HTR-8/SVneo (cell line): ENCODE measurements around the gene SV2C.
A peak's percentile ranks its signal among the peaks of the same experiment; 100 is the strongest.
"Not testable (repeated sequence)": the region's sequence is repeated elsewhere in the genome, so short reads cannot be mapped to it uniquely, and the experiment has no call there.

ENCODE experiments used
- DNase-seq: peaks from one replicate; pipeline ENCODE4 v3.0.0; 2011; ENCODE audit warnings: low spot score, mixed read lengths; ENCODE audit not compliant: insufficient read length
- FAIRE-seq: peaks from 2 replicates; lab custom pipeline; 2011; peaks lifted over from hg19 to GRCh38; lab: Jason Lieb, UNC

Gene SV2C

DNA sequence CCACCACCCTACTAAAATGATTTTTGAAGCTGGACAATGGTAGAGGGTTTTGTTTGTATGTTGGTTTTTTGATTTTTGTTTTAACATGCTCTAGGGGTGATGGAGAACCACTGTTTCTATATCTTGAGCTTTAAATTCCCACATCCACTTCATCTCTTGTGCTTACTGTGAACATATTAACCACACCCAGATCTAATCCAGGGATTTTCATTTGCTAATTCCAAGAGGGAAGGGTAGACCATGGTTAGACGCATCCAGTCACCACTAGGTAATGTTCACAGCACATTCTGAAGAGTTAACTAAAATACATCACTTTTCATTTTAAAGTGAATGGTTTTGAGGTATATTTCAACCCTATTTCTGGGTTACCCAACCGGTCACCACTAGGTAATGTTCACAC lies 283.4 kb downstream of the SV2C start:
- no peak for FAIRE-seq
- DNase-seq, result no peak

DNA sequence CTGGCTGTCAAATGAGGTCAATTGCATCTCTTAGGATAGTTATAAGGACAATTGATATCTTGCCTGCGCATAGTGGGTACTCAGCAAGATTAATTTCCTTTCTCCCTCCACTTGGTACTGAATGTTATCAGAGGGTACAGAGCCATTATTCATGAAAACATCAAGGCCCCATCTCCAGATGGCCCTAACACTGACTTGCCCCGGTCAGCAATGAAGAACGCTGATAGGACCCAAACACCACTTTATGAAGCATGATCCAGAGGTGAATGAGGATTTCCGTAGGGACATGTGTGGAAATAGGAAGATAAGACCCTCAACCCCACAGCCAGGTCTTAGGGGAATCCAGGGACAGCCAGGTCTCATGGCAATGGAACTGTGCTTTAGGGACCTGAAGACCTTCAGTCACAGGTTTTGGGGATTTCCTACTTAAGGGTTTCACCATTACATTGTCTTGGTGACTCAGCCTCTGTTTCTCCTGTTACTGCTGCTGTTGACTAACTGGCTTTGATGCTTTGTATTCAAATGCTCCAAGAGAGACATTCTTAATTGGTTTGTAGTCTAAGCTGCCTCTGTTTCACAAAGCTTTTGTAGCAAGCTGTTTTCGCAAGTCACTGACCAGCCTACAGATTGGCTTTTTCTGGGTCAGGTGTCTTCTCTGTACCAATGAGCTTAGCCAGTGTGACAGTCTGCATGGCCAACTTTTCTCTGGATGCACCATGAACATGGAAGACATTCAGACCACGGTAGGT lies 284.6 kb downstream of the SV2C start:
- no peak for FAIRE-seq
- DNase-seq, result no peak

DNA sequence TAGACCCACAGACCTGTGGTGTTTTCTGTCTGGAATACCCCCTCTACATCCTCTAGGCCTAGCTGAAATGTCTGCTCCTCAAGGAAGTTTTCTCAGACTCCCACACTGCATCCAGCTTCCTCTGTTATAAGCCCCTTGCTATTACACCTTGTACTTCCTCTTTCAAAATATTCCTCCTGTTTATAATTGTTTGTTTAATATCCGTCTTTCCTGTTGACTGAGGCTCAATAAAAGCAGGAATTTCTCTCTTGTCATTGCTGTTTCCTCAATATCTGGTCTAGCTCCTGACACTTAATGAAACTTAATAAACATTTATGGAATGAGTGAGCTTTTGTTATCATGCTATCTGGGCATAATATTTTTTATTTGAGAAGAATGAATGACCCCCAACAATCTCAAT lies 285.8 kb downstream of the SV2C start:
- FAIRE-seq (no peak), DNase-seq (no peak)

DNA sequence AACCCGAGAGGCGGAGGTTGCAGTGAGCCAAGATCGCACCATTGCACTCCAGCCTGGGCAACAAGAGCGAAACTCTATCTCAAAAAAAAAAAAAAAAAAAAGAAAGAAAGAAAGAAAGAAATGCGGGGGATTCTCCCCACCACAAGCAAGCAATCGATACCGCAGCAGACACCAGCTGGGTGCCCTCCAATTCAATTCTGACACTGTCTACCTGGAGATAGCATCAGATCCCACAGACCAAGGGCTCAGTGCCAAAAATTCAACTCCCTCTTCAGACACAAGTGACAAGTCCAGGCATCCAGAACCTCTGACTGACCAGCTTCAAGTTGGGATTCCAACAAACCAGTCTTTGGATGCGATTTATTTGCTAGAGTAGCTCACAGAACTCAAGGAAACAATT lies 286.5 kb downstream of the SV2C start:
- DNase-seq, result not testable (repeated sequence)

DNA sequence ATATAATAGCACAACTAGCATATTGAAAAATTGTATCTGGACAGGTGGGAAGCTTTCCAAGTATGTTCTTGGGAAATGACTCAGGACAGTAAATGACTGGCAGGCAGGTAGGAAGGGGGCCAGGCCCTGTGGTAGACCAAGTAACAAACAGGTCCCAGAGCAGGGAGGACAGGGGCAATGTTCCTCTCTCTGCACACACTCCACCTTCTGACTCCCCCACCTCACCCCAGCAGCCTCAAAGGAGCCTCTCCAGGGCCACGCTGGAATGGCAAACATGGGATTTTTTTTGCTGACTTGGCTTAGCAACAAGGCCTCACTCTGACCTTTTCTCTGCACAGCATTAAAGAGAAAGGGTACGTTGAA lies 288.8 kb downstream of the SV2C start:
- FAIRE-seq, result no peak

More for the DNA sequence above, 286.5 kb downstream of the SV2C start:
- not testable (repeated sequence) for FAIRE-seq

DNA sequence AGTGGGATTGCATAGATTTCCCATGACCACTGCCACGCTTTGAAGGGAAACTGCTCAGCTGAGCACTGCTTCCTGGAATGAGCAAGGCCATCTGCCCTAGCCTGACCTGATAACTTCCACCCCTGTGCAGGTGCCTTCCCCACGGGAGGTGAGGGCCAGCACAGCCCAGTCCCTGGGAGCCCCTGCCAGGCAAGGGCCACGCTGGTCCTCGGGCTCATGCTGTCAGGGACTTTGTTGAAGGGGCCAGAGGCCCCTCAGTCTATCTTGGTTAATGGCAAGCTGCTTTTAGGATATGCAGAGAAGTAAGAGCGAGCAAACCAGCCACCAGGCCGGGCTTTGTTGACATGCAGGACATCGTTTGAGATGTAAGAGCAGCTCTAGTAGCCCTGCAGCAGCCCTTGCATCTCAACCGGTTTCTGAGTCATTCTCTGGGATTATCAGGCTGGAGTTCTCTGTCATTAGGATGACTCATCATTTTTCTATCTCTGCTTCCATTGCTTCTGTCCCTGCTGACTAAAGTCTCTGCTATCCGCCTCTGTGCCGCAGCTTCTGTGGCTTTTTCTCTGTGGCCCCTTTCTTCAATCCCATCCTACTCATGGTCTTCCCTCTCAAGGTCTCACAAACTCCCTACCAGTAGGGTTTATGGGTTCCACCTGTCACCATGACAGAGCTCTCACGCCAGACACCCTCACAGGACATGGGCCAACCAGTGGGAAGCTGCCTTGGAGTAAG lies 289.3 kb downstream of the SV2C start:
- DNase-seq, result peak; percentile 92
- FAIRE-seq, result no peak

More for the DNA sequence above, 288.8 kb downstream of the SV2C start:
- no peak for DNase-seq

DNA sequence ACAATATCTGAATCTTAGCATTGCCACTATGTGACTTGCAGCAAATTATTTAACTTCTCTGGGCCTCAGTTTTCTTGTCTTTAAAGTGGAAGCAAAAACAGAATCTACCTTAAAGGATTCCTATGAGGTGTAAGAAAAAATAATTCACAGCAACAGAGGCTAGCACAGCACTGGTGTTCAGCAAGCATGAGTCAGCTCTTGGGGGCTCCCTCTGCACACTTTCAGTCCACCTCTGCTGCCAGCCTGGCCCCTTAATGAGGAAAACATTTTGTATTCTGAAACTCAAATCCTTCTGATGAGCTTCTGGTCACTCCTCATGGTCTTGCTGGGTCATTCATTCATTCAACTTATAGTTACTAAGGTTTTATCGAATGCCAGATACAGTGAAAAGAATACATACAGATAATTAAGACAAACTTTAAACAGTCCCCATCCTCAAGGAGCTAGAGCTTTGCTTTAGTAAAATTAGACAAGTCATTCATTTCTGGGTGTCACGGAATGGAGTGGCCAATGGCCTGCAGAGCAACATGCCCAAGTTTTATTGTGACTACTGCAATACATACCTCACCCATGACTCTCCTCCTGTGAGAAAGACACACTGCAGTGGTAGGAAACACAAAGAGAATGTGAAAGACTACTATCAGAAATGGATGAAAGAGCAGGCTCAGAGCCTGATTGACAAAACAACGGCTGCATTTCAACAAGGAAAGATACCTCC lies 293.1 kb downstream of the SV2C start:
- FAIRE-seq, result no peak

DNA sequence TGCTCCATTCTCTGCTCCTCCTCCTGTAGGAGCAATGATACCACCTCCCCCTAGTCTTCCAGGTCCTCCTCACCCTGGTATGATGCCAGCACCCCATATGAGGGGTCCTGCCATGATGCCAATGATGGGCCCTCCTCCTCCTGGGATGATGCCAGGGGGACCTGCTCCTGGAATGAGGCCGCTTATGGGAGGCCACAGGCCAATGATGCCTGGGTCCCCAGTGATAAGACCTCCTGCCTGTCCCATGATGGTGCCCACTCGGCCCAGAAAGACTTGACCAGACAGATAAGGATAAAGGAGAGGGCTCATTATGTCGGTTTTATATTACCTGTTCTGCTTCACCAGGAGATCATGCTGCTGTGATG lies 293.7 kb downstream of the SV2C start:
- DNase-seq, result no peak
- no peak for FAIRE-seq

More for the DNA sequence above, 293.1 kb downstream of the SV2C start:
- no peak for DNase-seq

DNA sequence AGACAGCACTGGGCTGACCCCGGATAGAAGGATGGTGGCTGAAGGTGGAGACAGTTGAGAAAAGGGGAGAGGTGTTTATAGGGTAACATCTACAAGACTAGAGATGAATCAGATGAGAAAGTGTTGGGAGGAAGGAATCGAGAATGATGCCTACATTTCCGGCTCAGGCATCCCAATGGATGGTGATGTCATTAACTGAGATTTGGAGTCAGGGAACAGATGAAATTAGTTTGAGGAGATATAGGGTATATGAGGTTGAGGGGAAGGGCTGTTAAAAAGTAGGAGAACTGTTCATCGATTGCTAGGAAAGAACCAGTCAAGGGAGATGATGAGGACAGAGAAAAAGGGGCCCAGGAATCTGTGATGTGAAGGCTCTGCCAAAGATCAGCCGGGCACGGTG lies 295.2 kb downstream of the SV2C start:
- FAIRE-seq, result no peak

DNA sequence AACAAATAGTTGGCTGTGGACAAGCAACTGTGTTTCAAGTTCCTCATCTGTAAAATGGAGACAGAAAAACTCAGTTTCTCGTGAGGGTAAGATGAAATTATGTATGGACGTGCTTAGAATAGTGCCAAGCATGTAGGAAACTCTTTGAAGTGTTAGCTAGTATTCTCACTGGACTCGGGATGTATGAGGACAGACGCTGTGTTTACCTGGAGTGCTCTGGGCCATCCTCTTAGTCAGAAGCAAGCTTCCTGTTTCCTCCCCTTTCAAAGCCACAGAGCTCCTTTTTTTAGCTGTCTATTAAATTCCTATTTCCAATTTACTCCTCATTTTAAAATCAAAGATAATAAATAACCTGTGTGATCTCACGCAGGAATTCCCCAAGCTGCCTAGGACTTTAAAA lies 296.1 kb downstream of the SV2C start:
- no peak for FAIRE-seq
- no peak for DNase-seq

More for the DNA sequence above, 295.2 kb downstream of the SV2C start:
- no peak for DNase-seq

DNA sequence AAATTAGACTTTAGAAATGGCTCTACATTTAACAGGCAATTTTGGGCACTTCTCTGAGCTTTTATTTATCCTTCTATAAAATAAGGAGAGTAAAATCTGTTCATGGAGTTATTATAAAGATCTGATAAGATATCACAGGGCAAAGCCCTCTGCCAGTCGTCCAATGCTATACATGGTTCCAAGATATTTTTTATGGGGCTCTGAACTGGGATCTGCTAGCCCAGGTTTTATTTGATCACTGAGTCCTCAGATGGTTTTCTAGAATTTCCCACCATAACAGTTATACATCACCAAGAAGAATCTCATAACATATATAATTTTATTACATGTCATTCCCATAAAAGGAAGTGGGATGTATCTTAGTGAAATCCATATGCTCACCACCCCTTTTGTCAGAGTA lies 296.7 kb downstream of the SV2C start:
- DNase-seq (no peak), FAIRE-seq (no peak)

DNA sequence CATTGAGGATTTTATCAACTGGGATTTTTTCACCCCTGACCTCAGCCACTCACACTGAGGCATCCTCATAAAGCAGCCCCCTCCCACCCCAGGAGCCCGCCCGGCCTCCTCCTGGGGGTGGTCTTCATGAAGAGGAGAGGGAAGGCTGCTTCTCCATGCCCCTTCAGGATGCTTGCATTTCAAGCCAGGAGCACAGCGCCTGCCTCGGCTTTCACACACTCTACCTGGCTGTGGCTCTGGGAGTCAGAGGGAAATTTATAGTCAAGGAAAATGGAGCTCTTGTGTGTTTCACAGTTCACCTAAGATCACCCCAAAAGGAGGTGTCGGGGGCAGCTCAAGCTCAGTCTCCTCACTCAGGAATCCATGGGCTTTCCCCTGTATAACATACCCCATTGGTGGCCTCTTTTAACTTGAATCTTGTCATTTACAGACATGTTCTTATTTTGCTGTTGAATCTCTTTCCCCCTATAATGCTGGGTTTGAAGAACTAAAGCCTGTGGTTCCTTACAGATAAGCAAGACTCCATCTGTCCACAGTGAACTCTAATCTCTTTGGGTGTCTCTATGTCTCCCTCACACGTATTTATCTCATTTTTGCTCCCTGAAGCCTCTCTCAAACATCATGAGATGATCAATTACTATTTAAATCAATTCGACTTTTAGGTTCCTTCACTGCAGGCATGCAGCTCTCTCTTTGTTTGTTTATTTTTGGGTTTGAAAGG lies 297.3 kb downstream of the SV2C start:
- DNase-seq, result no peak

DNA sequence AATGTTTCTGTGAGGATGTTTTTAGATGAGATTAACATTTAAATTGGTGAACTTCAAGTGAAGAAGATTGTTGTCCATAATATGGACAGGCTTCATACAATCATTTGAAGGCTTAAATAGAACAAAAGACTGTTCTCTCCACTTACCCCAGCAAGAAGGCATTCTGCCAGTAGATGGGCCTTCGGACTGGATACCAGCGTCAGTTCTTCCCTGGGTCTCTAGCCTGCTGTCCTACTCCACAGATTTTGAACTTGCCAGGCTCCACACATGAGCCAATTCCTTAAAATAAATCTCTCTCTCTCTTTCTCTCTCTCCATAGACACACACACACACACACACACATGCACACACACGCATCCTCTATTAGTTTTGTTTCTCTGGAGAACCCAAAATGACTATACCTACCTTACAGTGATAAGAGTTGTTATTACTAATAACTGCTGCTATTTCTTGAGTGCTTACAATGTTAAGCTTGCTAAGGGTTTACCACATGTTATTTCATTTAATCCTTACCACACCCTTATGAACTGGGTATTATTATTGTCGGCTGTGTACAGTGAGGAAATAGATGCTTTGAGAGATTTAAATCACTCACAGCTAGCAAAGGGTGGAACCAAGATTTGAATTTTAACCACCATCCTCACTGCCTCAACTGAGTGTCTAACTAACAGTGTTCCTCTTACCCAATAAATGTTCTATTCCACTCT lies 300.1 kb downstream of the SV2C start:
- FAIRE-seq (no peak), DNase-seq (no peak)

More for the DNA sequence above, 297.3 kb downstream of the SV2C start:
- no peak for FAIRE-seq

DNA sequence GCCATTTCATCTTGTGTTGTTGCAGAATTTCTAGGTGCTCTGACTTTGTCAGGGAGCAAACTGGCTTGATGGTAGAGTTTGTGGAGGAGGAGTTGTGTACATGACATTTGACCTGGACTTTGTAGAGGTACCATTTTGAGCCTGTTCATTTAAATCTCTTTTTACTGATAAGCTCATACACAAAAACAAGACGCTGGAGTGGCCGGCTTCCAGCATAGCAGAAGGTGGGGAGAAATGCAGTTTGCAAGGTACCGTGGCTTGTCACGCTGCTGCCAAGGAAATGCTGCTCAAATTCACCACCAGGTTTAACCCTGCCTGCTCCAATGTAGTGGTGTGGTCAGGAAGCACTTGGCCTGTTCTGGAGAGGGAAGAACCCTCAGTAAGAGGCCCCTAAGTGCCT lies 301.0 kb downstream of the SV2C start:
- FAIRE-seq (no peak), DNase-seq (no peak)

DNA sequence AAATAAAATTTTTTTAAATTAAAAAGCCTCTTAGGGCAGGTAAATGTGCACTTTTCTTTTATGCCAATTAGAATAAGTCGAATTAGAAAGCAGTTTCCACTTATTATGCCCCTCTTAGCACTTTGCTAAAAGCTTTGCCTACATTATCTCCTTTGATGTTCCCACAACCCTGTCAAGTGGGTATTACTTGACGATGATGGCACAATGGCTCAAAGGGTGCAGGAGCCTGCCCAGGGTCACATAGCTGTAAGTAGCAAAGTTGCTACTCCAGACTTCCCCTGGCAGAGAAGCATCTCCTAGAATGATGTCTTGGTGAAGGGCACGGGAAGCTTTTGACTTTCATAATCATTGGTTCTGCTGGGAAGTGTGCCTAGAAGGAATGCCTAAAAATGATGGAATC lies 301.5 kb downstream of the SV2C start:
- FAIRE-seq, result no peak

DNA sequence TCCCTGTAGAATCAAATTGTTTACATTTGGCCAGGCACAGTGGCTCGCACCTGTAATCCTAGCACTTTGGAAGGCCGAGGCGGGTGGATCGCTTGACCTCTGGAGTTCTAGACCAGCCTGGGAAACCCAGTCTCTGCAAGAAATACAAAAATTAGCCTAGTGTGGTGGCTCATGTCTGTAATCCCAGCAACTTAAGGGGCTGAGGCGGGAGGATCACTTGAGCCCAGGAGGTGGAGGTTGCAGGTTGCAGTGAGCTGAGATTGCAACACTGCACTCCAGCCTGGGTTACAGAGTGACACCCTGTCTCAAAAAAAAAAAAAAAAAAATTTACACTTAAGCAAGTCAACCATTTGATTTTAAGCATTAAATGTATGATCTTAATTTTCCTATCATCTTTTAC lies 302.4 kb downstream of the SV2C start:
- DNase-seq, result no peak
- no peak for FAIRE-seq

More for the DNA sequence above, 301.5 kb downstream of the SV2C start:
- DNase-seq, result no peak

DNA sequence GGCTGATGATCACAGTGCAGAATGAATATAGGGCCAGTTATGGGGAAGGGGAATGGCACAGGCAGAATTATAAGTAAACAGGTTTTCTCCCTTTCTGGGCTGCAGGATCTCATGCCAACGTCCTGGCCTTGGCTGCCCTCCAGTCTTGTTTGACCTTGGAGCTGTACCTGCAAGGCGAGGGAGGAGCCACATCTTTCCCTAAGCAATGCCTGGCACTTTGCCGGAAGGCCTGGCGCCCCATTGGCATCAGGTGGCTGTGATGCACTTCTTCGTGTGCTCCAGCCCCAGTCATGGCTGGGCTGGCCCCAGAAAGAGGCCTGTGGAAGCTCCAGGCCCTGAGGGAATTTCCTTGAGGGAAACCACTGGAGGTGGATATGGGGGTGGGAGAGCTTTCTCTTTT lies 303.2 kb downstream of the SV2C start:
- no peak for DNase-seq
- FAIRE-seq, result no peak

DNA sequence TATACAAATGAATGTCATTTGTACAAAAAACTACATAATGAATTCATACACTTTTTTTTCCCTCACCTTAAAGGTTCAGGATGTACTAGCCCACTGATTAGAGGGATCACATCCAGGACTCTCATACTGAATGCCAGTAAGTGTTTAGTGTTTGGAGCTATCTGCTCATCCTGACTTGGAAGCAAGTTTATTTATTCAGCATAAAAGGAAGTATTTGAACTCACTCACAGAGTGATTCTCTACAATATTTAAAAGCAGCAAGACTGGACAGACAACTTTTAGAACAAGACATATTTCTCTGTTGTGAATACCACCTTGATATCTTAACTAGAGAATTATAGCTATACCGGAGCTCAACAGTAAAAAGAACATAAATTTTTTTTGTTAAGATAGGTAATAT lies 305.1 kb downstream of the SV2C start:
- DNase-seq (no peak), FAIRE-seq (no peak)

DNA sequence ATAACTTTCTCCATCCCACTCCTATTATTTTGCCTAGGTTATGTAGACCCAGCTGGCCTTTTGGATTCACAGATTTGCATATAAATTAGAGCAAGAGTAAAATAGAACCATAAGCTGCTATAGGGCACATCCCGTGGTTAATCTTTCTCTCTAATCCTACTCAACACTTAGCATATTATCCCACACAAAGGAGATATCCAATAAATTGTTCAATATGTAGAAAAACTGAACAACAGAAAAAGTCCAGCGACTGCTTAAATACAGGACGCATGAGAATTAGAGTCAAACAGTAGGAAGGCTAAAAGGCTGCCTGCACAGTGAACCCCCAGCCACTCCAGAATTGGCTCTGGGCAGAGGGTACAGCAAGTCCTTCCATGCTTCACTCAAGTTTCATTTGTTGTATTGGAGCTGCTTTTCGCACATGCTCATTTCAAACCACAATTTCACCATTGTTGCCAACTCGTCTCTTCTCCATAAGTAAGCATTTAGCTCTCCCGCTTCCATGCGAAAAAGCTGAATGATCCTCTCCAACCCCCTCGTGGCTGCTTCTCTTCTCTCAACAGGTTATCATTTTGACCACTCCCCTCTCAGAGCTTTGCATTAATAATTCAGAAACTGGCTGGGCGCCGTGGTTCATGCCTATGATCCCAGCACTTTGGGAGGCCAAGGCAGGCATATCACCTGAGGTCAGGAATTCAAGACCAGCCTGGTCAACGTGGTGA lies 305.8 kb downstream of the SV2C start:
- DNase-seq (no peak), FAIRE-seq (no peak)
